ENCODE measurements around the gene MZT2B.
"Not testable (repeated sequence)": the region's sequence is repeated elsewhere in the genome, so short reads cannot be mapped to it uniquely, and the experiment has no call there.

MZT2B gene

DNA sequence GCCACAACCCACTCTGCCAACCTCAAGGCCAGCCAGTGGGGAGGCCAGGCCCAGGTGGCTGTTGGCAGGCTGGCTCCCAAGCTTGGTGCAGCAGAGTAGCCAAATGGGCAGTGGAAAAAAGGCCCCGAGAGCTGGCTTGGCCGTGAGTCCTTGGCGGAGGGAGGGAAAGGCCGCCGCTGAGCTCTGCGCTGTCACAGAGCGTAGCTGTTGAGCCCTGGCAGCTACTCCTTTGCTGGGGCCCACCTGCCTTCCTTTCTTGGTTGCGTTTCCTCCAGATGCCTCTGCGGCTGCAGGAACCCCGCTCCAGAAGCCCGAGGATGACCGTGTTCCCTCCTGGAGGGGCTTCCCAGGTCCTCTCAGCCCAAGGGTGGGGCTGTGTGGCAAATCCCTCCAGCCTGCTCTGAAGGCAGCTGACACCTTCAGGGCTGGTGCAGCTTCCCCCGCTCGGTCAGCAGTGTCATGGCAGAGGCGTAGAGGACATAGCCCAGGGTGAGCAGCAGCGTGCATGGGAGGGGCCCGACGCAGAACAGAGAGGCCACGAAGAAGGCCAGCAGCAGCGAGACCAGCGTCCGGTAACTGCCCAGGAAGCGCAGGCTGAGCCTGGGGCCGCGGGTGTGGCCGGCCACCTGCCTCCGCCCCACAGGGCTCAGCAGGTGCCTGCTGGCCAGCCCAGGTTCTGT lies 29.8 kb upstream of the MZT2B start:
- not testable (repeated sequence) for DNase-seq (ENCODE audit: low read depth in 4 of 4, low spot score in 1 of 4)

DNA sequence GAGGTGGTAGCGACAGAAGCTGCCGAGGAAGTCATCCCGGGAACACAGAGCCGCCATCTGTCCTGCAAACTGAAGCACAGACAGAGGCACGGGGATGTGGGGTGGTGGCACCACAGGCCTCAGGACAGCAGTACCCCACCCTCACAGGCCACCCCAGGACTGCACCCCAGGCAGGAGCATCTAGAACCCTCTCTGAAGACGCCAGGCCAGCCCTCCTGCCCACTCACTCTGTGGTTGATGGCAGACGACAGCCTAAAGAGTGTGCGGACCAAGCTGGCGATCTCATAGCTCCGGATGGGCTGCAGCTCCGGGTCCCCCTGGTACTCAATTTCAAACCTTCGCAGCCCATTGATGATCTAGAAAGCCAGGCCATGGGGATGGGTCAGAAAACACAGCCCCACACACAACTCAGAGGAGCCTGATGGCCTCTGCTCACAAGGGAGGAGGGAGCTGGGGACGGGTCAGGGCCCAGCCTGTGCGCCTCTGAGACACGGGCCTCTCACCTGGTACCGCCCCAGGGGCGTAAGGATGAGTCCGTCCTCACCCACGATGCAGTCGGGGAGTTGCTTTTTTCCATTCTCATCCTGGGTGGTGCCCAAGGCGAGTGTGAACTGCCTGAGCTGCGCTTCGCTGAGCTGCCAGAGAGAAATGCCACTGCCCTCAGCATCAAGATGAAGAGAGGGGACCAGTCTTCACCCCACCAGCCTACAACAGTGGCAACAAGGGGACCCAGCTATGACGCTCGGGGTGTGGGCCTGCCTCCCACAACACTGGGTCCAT lies 29.1 kb upstream of the MZT2B start:
- DNase-seq (ENCODE audit: low read depth in 4 of 4, low spot score in 1 of 4): no peak

DNA sequence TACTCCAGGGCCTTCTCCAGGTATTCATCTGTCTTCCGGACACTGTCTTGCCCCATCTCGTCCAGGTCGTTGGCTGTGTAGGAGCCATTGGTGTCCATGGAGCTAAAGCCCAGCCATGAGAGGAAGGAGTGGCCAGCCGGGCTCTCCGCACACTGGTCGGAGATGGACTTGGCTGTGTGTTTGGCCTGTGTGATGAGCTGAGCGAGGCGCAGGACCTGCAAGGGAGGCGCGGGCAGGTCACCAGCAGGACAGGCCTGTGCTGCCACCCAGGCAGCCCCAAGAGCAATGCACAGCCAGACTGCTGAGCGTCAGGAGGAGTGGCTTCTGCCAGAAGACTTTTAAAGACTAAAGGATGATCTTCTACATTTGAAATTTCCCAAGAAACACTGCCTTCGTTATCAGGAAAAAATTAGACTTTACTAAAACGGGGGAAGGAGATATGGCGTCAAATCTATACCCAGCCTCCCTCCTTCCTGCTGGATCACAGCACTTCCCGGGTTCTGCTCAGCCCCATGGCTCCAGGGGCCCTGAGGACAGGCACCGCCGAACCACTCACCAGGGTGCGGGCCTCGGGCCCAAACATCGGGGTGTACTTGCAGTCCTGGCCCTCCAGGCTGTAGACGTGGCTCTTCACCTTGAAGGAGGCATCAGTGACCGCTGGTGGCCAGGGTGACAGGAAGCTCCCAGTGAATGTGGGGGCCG lies 28.2 kb upstream of the MZT2B start:
- not testable (repeated sequence) for DNase-seq (ENCODE audit: low read depth in 4 of 4, low spot score in 1 of 4)

DNA sequence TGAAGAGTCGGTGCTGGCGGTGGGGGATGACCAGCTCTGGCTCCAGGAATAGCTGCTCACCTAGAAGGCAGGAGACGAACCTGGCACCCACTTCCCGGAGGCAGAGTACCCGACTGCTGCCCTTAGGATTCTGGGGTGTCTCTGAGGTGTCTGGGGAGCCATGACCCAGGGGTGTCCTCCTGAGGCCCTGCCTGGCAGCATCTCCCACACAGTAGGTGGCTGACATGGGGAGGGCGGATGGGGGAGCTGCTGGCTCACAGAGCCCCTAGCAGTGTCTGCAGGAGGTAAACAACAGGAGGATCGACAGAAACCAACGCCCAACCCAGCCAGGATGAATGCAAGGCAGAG lies 27.7 kb upstream of the MZT2B start:
- not testable (repeated sequence) for DNase-seq (ENCODE audit: low read depth in 4 of 4, low spot score in 1 of 4)

DNA sequence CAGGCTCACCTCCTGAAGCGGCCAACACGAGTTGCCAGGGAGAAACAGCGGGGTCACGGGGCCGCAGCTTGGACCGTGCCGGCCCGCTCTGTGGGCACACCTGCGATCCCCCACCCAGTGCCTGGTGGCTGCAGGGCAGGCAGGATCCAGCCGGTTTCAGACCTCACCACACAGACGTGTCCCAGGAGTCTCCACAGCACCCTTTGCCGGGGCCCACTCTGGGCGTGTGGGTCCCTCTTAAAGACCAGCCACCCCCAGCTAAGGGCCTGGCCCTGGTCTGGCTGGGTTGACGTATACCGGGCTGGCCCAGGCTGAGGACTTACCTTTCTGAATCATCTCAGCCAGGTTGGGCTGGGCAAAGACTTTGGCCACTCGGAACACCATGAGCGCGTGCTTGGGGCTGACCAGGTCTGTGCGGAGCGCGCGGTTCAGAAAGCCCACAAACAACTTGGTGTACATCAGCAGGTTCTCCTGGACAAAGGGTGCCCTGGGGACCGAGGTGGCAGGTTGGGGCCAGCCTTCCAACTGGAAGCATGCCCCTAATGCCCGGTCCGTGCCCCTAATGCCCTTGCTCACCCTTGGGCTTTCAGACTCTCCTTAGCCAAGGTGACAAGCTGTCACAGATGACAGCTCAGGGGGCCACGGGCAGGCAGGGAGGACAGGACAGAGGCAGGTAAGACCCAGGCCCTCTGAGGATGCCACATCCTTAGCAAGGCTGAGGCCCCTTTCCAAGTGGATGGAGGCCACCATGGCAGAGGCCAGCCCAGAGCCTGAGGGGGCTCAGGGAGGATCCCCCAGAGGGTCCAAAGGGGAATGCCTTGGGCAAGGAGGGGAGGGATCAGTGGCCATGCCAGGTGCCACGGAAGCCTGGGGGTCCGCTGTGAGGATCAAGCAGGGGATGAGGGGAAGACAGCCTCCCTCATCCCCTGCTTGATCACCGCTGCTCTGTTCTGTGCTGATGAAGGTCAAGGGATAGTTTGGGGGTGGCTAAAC lies 27.0 kb upstream of the MZT2B start:
- no peak for DNase-seq (ENCODE audit: low read depth in 4 of 4, low spot score in 1 of 4)

DNA sequence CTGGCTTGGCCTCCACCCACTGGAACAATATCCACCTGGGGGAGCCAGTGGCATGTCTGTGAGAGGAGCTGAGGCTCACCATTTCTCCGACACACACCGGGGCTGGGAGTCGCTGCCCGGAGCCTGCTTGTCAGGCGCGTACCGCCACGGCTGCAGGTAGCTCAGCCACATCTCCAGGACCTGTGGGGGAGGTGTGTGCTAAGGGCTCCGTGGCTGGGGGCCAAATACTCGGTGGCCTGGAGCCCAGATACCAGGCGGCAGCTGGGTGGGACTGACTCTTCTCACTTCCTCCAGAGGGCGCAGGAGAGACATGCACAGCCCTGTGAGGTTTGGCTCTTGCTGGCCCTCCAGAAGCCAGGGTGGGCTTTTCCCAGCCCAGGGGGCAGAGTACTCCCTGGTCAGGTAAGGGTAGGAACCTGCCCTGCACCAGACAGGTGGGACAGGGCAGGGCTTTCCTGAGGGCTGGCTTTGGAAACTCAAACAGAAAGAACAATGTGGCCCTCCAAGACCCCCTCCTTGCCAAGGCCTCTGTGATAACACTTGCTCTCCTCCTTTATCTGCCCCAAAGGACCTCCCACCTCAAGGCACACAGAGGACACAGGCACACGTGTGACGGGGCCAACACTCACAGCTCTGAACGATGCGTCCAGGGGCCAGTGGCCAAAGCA lies 26.0 kb upstream of the MZT2B start:
- DNase-seq (ENCODE audit: low read depth in 4 of 4, low spot score in 1 of 4): not testable (repeated sequence)

DNA sequence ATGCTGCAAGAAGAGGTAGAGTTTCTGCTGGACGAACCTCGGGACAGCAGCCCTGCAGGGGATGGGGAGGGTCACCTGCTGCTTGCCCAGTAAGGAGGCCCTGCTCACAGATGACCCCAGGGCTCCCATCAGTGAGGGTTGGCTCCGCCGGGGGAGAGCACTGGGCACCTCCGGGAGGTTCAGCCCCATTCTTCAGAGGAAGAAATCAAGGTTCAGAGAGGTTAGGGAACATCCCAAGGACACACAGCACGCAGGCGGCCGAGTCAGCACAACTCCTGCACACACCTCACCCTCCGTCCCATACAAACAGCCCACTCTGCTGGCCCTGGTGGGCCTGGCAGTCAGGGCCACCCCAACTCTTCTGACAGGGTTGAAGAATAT lies 25.4 kb upstream of the MZT2B start:
- no peak for DNase-seq (ENCODE audit: low read depth in 4 of 4, low spot score in 1 of 4)

DNA sequence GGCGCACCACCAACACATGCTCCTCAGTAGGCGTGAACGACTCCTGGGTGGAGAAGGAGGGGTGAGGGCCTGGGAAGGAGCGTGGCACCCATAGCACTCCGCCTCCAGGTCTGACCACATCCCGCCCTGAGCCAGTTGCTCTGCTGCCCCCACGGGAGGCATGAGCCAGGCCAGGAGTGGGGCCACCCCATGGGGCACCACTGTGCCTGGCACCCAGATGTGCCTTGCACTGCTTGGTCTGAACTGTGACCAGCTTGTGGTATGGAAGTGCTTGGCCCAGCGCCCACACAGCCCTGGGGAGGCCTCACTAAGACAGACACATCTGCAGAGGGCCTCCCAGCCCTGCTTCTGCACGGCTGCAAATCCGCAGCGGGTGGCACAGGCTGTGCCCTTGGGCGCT lies 24.7 kb upstream of the MZT2B start:
- not testable (repeated sequence) for DNase-seq (ENCODE audit: low read depth in 4 of 4, low spot score in 1 of 4)

DNA sequence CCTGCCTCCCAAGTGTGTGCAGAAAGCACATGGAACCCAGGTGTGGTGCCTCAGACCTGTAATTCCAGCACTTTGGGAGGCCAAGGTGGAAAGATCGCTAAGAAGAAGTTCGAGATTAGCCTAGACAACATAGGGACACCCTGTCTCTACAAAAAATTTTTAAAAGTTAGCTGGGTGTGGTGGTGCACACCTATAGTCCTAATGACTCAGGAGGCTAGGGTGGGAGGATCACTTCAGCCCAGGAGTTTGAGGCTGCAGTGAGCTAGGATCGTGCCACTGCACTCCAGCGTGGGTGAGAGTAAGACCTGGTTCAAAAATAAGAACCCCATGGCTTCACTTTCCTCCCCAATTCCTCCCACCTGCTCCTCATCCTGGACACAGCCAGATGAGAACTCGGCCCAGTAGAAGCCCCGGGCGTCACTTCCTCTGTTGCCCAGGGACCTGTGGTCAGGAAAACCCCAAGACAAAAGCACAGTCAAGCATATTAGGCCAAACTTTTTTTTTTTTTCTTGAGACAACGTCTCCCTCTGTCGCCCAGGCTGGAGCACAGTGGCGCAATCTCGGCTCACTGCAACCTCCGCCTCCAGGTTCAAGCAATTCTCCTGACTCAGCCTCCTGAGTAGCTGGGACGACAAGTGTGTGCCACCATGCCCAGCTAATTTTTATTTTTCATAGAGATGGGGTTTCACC lies 24.1 kb upstream of the MZT2B start:
- not testable (repeated sequence) for DNase-seq (ENCODE audit: low read depth in 4 of 4, low spot score in 1 of 4)

DNA sequence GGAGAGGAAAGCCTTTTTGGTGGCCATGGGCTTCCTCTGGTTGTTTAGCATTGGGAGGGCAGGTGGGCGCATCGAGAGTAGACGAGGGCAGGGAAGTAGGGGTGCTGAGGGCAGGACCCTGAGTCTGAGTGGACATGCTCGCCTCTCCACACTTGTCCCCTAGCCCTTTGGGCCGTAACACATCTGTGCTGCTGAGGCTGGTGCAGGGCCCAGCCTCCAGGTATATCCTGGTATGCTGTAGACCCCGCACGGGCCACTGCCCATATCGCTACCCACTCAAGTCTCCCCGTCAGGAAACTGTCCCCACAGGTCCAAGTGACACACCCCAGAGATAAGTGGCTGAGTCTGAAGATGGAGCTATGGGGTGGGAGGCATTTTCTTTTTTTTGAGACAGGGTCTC lies 23.4 kb upstream of the MZT2B start:
- no peak for DNase-seq (ENCODE audit: low read depth in 4 of 4, low spot score in 1 of 4)

DNA sequence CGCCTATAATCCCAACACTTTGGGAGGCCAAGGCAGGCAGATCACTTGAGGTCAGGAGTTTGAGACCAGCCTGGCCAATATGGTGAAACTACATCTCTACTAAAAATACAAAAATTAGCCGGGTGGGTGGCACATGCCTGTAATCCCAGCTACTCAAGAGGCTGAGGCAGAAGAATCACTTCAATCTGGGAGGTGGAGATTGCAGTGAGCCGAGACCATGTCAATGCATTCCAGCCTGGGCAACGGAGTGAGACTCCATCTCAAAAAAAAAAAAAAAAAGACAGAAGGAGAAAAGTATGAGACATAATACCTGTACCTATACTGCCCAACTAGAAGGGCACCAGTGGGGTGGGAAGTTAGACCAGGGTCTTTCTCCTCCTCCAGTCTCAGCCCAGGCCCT lies 22.7 kb upstream of the MZT2B start:
- DNase-seq (ENCODE audit: low read depth in 4 of 4, low spot score in 1 of 4): not testable (repeated sequence)

DNA sequence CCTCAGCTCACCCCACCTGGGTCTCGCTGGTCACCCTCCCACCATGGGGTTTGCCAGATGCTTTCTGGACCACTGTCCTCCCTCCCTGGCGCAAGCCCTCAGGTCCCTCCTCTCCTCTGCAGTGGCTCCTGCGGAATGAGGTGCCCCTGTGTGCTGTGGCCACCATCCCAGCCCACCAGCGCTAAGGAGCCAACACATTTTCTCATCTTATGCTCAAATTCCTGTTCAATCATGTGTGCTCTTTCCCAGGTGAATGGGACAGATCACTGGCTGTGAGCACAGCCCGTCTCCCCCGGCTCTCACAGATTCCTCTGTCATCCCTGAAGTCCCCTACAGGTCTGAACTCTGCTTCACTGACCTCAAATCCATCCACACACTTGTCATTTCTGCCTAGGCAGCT lies 21.9 kb upstream of the MZT2B start:
- DNase-seq (ENCODE audit: low read depth in 4 of 4, low spot score in 1 of 4): no peak

DNA sequence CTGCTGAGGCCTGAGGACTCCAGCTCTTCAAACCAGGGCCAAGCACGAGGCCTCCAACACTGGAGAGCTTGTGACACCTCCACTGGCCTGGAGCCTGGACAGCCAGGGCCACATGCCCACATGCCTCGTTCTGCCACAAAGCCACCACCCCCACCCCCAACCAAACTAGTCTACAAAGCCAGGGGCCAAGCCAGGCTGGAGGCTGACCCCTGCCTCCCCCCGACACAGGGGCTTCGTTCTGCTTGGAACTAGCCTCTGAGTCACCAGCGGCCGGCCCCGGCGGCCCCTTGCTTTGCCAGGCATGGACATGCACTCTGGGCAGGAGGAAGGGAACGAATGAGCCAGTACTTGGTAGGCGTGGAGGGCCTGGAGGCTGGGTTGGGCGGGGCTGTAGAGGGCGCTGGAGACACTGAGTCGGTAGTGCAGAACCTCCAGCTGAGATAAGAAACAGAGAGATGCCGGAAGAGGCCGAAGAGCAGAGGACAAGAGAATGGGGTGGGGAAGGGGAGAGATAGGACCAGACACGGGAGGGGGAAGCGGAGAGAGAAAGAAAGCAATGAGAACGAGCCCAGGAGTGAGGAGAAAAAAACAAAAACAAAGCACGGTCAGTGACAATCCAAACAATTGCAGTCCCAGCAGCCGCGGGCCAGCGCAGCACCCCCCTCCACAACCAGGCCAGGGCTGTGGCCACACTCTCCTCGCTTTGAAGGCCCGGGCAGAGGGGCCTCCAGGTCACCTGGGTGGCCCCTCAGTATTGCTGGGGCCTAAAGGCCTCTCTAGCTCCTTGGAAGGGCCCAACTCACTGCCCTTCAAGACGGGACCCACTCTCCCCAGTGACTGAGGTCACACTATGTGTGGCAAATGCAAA lies 21.0 kb upstream of the MZT2B start:
- DNase-seq (ENCODE audit: low read depth in 4 of 4, low spot score in 1 of 4): not testable (repeated sequence)

DNA sequence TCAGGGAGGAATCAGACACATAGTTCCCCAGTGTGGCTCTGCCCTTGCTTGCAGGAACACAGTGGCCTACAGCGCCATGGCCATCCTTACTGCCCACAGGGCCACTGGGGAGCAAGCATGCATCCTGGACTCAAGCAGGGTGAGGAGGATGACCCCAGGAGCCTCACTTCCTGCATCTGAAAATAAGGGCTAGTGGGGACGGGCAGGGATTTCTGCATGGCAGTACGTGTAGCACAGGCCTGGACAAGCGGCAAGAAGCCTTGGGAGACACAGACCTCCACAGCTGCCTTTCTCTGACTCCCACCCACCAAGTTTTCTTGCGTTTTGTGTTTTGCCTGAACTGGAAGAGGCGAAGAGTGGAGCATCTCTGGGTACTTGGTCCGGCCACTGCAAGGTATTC lies 19.6 kb upstream of the MZT2B start:
- not testable (repeated sequence) for DNase-seq (ENCODE audit: low read depth in 4 of 4, low spot score in 1 of 4)

DNA sequence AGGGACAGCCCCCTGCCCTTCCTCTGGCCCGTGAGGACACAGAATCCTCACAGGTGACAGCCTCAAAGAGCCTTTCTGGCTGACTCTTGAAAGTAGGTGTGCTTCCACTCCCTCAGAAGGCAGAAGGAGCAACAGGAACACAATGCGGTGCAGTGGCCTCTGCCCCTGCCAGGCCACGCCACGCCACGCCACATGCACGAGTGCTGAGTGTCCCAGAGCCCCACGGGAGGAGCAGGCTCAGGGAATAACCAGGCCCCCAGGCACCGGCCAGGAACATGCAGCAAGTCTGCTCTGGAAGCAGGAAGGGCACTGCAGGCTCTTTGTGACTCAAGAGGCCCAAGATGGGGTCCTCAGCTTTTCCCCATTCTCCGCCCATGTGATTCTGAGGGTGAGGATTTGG lies 19.1 kb upstream of the MZT2B start:
- no peak for DNase-seq (ENCODE audit: low read depth in 4 of 4, low spot score in 1 of 4)

DNA sequence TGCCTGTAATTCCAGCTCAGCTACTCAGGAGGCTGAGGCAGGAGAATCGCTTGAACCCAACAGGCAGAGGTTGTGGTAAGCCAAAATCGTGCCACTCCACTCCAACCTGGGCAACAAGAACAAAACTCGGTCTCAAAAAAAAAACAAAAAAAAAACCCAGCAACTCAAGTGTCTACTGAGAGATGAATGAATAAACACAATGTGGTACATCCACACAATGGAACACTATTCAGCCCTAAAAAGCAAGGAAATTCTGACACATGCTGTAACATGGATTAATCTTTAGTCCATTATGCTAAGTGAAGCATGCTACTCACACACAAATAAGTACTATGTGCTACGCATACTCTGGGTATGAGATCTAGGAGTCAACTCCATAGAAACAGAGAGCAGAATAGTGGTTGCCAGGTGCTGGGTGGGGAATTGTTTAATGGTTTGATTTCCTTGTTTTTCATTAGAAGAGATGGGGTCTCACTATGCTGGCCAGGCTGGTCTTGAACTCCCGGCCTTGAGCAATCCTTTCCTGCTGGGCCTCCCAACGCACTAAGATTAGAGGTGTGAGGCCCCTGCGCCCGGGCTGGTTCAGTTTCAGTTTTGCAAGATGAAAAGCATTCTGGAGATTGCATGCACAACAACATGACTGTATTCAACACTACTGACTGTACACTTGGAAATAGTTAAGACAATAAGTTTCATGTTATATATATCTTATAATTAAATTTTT lies 16.6 kb upstream of the MZT2B start:
- DNase-seq (ENCODE audit: low read depth in 4 of 4, low spot score in 1 of 4): no peak

DNA sequence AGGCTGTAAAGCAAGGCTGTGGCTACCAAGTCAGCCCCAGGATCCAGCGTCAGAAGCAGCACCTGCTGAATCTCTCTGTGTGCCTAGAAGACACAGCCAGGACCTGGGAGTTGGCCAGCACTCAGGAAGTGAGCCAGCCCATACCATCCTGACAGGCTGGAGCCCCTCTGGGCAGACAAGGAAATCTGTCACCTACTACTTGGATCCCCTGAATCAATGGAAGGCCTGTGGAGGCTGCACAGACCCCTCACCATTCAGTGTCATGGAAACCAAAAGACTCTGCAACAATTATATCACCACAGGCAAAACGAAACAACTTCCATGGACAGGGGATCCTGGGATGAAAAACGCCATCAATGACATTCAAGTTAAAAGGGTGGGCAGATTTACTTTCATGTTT lies 15.5 kb upstream of the MZT2B start:
- DNase-seq (ENCODE audit: low read depth in 4 of 4, low spot score in 1 of 4): not testable (repeated sequence)

DNA sequence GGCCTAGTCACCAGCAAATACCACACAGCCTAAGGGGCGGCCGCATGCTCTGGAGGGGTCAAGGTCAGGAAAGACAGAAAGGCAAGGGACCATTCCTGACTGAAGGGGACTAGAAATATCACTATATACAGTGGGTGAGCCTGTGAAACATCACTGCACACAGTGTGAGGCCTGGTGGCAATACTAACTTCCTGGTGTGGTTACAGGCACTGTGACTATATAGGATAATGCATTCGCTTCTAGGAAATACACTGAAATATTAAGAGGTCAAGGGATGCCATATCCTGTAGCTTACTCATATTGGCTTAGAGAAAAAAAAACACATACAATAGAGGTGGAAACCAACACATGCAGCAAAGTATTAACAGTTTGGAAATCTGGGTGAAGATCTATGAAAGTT lies 12.9 kb upstream of the MZT2B start:
- not testable (repeated sequence) for DNase-seq (ENCODE audit: low read depth in 4 of 4, low spot score in 1 of 4)

Data from stimulated activated CD4-positive, alpha-beta T cell treated with anti-CD3 and anti-CD28 coated beads, Interleukin-1b, Interleukin-23, amount 100 ng/mL, for 24 hours (primary cell).